Measurements from ENCODE around the gene PCDHGB4.
"Not testable (repeated sequence)": the region's sequence is repeated elsewhere in the genome, so short reads cannot be mapped to it uniquely, and the experiment has no call there.

PCDHGB4 gene

DNA sequence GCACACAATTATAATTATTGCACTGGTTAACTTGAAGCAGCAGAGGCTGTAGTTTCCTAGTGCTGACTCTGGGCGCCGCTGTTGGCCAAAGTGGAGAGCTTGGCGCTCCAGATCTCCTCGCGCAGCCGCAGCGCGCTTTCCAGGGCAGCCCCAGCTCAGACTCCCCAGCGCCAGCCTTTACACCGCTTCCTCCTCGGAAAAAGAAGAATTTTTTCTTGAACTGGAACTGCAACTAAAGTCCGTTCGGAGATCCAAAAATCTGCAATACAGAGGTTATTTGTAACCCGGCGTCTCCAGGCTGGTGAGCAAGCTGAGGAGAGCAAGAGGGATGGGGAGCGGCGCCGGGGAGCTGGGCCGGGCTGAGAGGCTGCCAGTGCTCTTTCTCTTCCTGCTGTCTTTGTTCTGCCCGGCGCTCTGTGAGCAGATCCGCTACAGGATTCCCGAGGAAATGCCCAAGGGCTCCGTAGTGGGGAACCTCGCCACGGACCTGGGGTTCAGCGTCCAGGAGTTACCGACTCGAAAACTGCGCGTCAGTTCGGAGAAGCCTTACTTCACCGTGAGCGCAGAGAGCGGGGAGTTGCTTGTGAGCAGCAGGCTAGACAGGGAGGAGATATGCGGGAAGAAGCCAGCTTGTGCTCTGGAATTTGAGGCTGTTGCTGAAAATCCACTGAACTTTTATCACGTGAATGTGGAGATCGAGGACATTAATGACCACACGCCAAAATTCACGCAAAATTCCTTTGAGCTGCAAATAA is at the start of gene PCDHGB4:
Gene PCDHGB4, plus strand, starts transcription at position 142 of the 755 bp plus-strand sequence. Its CDS starts 187 bp downstream, at position 329.
- peak; percentile 23 for DNase-seq

DNA sequence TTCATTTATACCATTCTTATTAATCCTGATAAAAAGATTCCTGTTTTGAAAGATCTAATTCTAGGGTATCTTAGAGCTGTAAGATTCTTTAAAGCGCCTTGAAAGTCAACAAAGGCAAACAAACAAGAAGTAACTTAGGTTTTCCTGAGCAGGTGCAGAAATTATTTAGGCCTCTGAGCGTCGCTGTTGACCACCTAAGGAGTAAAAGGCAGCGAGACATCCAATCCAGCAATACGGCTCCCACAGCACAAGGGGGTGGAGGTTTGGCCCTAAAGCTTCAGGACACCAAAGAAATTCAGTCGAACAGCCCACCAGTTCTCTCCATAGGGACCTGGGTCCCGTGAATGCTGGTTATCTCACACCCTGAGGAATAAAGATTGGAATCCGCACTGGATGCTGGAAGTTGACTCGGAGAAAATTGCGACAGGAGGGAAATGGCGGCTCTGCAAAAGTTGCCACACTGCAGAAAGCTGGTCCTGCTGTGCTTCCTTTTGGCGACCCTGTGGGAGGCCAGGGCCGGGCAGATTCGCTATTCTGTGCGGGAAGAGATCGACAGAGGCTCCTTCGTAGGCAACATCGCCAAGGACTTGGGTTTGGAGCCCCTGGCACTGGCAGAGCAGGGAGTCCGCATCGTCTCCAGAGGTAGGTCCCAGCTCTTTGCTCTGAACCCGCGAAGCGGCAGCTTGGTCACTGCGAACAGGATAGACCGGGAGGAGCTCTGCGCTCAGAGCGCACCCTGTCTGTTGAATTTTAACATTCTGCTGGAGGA is 48.8 kb upstream of the PCDHGB4 start, which contains the start of gene PCDHGA2:
Gene PCDHGA2, plus strand, starts transcription at position 223 of the 769 bp plus-strand sequence.
- no peak for DNase-seq

DNA sequence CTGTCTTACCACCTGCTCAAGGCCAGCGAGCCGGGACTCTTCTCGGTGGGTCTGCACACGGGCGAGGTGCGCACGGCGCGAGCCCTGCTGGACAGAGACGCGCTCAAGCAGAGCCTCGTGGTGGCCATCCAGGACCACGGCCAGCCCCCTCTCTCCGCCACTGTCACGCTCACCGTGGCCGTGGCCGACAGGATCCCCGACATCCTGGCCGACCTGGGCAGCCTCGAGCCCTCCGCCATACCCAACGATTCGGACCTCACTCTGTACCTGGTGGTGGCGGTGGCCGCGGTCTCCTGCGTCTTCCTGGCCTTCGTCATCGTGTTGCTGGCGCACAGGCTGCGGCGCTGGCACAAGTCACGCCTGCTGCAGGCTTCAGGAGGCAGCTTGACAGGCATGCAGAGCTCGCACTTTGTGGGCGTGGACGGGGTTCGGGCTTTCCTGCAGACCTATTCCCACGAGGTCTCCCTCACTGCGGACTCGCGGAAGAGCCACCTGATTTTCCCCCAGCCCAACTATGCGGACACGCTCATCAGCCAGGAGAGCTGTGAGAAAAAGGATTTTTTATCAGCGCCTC is 46.6 kb upstream of the PCDHGB4 start:
- not testable (repeated sequence) for DNase-seq

DNA sequence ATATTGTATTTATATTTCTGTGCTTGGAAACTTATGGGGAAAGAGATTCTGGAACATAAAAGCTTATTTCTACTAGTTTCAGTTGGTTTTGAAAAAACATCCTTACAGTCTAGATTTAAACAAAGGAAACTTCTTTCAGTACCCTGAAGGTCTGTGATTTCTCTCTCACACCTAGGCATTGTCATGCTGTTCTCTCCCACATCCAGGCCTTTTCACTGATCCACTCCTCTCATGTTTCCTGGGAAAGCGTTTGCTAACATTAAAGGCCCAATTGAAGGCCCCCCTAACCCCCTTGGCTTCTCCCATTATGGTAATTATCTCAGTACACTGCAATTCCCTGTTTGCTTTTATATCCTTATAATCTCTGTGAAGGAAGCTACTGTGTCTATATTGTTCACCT is 44.7 kb upstream of the PCDHGB4 start:
- no peak for DNase-seq

DNA sequence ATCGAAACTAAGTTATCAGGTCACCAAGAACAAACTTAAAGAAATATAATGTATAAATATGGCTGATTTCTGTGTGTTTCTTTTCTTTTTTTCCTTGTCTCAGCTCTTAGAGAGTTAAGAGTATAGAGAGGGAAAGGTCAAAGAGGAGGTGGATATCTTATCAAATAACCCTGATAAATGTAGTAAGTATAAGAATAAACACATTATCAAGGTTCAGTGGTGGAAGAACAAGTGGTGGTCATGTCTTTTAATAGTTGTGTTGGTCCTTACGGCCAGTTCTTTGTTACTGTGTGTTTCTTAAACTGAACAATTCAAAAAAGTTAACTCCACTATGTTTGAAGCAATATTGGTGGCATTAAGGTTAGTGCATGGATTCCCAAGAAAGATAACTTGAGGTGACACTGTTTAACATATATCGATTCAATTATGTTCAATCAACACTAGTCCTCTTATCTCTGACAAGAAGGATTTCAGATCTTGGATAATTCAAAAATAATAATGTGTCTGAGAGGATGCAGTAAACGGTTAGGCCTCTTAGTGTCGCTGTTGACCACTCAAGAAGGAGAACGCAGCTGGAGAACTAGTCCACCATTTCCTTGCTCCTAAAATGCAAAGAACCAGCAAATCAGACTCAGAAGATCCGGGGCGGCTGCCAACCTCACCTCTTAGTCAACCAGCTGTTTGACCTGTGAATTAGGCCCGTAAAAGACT is 44.1 kb upstream of the PCDHGB4 start, which contains the start of gene PCDHGA3:
Gene PCDHGA3, plus strand, starts transcription at position 588 of the 711 bp plus-strand sequence. CDS start 205 bp downstream, outside the sequence.
- DNase-seq = peak; percentile 9

DNA sequence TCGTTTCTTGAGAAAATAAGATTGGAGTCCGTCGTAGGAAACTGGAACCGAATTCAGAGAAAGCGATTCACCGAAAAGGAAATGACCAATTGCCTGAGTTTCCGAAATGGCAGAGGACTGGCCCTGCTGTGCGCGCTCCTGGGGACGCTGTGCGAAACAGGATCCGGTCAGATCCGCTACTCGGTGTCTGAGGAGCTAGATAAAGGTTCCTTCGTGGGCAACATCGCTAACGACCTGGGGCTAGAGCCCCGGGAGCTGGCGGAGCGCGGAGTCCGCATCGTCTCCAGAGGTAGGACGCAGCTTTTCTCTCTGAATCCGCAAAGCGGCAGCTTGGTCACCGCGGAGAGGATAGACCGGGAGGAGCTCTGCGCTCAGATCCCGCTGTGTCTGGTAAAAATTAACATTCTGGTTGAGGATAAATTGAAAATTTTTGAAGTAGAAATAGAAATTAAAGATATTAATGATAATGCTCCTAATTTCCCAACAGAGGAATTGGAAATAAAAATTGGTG is 43.5 kb upstream of the PCDHGB4 start:
- DNase-seq = no peak

DNA sequence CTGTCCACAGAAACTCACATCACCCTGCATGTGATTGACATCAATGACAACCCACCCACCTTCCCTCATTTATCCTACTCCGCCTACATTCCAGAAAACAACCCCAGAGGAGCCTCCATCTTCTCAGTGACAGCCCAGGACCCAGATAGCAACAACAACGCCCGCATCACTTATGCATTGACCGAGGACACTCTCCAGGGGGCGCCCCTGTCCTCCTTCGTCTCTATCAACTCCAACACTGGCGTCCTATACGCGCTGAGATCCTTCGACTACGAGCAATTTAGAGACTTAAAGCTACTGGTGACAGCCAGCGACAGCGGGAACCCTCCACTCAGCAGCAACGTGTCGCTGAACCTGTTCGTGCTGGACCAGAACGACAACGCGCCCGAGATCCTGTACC is 42.2 kb upstream of the PCDHGB4 start:
- DNase-seq = no peak

DNA sequence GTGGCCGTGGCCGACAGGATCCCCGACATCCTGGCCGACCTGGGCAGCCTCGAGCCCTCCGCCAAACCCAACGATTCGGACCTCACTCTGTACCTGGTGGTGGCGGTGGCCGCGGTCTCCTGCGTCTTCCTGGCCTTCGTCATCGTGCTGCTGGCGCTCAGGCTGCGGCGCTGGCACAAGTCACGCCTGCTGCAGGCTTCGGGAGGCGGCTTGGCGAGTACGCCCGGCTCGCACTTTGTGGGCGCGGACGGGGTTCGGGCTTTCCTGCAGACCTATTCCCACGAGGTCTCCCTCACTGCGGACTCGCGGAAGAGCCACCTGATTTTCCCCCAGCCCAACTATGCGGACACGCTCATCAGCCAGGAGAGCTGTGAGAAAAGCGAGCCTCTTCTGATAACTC is 41.5 kb upstream of the PCDHGB4 start:
- DNase-seq = not testable (repeated sequence)

DNA sequence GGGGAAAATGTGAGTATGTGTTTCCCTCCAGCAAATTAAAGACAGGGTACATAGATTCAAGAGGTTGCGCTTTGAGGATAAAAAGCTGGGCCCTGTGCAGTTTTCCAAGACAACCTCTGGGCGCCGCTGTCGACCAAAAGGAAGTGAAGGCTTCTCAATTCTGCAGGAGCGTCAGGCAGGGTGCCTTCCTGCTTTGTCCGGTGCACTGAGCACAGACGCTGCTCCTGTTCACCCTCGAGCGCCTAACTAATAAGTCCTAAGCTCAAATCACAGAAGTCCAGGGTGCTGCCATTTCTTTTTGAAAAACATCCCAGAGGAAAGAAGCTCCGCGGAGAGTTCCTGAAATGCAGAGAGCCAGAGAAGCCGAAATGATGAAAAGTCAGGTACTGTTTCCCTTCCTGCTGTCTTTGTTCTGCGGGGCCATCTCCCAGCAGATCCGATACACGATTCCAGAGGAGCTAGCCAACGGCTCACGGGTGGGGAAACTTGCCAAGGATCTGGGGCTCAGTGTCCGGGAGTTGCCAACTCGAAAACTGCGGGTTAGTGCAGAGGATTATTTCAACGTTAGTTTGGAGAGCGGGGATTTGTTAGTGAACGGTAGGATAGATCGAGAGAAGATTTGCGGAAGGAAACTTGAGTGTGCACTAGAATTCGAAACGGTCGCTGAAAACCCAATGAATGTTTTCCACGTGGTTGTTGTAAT is 37.4 kb upstream of the PCDHGB4 start, which contains the start of gene PCDHGB1:
Gene PCDHGB1, plus strand, starts transcription at position 183 of the 703 bp plus-strand sequence. Its CDS starts 162 bp downstream, at position 345.
- DNase-seq = peak; percentile 41

DNA sequence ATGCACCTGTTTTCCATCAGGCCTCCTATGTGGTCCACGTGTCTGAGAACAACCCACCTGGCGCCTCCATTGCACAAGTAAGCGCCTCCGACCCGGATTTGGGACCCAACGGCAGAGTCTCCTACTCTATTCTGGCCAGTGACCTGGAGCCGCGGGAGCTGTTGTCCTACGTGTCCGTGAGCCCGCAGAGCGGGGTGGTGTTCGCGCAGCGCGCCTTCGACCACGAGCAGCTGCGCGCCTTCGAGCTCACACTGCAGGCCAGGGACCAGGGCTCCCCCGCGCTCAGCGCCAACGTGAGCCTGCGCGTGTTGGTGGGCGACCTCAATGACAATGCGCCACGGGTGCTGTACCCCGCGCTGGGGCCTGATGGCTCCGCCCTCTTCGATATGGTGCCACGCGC is 35.9 kb upstream of the PCDHGB4 start:
- DNase-seq = no peak

DNA sequence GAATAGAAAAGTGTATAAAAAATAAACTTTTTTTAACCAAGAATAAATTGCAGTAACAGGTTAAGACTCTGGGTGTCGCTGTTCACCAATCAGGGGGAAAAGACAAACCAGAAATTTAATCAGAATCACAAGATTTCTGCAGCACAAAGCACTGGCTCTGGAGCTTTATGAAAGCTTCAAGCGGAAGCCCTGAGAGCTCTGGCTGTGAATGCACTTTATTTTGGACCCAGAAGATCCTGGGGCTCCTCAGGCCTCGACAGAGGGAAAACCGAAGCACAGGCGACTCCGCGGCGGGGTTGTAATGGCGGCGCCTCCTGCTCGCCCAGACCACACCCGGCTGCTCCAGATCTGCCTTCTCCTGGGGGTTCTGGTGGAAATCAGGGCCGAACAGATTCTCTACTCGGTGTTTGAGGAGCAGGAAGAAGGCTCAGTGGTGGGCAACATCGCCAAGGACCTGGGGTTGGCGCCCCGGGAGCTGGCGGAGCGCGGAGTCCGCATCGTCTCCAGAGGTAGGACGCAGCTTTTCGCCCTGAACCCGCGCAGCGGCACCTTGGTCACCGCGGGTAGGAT is 32.5 kb upstream of the PCDHGB4 start, which contains the start of gene PCDHGA4:
Gene PCDHGA4, plus strand, starts transcription at position 122 of the 570 bp plus-strand sequence. Its CDS starts 87 bp downstream, at position 209.
- DNase-seq = peak; percentile 5

DNA sequence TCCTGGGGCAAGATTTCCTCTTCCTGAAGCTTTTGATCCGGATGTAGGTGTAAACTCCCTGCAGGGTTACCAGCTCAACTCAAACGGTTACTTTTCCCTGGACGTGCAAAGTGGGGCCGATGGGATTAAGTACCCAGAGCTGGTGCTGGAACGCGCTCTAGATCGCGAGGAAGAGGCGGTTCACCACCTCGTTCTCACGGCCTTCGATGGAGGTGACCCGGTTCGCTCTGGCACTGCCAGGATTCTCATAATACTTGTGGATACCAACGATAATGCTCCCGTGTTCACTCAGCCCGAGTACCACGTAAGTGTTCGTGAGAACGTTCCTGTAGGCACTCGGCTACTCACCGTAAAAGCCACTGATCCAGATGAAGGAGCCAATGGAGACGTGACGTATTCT is 31.9 kb upstream of the PCDHGB4 start:
- no peak for DNase-seq

DNA sequence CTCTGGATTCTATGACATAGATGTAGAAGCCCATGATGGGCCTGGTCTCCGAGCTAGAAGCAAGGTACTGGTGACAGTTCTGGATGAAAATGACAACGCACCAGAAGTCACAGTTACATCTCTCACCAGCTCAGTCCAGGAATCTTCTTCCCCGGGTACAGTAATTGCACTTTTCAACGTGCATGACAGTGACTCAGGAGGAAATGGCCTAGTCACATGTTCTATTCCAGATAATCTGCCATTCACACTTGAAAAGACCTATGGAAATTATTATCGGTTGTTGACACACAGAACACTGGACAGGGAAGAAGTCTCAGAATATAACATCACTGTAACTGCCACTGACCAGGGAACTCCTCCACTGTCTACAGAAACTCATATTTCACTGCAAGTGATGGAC is 31.4 kb upstream of the PCDHGB4 start:
- no peak for DNase-seq

DNA sequence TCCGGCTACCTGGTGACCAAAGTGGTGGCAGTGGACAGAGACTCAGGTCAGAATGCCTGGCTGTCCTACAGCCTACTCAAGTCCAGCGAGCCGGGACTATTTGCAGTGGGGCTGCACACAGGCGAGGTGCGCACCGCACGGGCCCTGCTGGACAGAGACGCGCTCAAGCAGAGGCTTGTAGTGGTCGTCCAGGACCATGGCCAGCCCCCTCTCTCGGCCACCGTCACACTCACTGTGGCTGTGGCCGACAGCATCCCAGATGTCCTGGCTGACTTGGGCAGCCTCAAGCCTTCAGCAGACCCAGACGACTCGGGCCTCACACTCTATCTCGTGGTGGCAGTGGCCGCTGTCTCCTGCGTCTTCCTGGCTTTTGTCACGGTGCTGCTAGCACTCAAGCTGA is 30.5 kb upstream of the PCDHGB4 start:
- DNase-seq = no peak

DNA sequence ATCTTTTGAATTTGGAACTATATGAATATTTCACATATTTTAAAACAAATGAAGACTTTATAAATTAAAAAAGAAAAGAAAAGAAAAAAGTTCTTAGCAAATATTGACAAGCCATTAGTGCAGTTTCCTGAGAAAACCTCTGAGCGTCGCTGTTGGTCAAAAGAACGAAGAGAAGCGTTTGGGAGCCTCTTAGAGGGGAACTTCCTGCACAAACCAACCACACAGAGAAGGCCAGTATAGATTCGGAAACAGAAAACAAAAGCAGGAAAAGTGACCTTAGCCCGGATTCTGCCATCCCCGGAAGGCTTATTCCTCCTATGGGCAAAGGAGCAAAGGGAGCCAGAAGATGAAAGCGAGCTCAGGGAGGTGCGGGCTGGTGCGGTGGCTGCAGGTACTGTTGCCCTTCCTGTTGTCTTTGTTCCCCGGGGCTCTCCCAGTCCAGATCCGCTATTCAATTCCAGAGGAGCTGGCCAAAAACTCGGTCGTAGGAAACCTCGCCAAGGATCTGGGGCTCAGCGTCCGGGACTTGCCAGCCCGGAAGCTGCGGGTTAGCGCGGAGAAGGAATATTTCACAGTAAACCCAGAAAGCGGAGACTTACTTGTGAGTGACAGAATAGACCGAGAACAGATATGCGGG is 27.6 kb upstream of the PCDHGB4 start, which contains the start of gene PCDHGB2:
Gene PCDHGB2, plus strand, starts transcription at position 205 of the 637 bp plus-strand sequence. Its CDS starts 142 bp downstream, at position 347.
- DNase-seq = peak; percentile 50

DNA sequence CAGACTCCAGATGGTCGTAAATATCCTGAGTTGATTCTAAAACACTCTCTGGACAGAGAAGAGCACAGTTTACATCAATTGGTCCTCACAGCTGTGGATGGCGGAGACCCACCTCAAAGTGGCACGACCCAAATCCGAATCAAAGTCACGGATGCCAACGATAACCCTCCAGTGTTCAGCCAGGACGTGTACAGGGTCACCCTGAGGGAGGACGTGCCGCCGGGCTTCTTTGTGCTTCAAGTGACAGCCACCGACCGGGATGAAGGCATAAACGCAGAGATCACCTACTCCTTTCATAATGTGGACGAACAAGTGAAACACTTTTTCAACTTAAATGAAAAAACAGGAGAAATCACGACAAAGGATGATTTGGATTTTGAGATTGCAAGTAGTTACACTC is 26.8 kb upstream of the PCDHGB4 start:
- DNase-seq = no peak

DNA sequence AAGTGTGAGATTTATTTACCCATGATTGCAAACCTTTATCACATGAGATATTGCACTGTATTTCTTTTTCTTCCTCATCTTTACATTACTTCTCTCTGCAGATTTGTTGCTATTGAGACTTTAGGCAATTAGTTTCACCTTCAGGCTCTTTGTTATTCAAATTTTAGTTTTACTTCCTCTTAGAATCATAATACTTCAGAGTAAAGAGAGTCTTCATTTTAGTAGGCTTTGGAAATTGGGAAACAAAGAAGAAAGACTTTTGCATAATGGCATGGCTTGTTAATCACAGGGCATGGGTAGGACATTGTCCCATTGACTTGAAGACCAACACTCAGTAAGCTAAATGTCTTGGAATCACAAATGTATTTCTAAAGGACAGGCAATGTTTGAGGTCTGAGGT is 24.8 kb upstream of the PCDHGB4 start:
- no peak for DNase-seq

DNA sequence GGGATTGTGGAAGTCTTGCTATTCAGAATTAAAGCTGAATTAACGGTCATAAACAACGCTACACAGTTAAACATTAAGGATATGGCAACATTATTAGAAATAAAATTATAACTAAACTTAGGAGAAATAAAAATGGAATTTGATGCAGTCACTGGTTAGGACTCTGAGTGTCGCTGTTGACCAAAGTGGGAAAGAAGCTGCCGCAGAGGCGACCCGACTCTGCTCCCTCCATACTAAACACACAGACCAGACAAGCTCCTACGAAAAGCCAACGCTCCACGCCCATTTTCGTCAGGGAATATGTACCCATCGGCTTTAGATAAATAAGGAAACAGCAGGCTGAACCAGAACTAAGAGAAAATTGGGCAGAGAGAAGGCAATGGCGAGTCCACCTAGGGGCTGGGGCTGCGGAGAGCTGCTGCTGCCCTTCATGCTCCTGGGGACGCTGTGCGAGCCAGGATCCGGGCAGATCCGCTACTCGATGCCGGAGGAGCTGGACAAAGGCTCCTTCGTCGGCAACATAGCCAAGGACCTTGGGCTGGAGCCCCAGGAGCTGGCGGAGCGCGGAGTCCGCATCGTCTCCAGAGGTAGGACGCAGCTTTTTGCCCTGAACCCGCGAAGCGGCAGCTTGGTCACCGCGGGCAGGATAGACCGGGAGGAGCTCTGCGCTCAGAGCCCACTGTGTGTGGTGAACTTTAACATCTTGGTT is 23.4 kb upstream of the PCDHGB4 start, which contains the start of gene PCDHGA5:
Gene PCDHGA5, plus strand, starts transcription at position 211 of the 709 bp plus-strand sequence. Its CDS starts 169 bp downstream, at position 380.
- DNase-seq = no peak

DNA sequence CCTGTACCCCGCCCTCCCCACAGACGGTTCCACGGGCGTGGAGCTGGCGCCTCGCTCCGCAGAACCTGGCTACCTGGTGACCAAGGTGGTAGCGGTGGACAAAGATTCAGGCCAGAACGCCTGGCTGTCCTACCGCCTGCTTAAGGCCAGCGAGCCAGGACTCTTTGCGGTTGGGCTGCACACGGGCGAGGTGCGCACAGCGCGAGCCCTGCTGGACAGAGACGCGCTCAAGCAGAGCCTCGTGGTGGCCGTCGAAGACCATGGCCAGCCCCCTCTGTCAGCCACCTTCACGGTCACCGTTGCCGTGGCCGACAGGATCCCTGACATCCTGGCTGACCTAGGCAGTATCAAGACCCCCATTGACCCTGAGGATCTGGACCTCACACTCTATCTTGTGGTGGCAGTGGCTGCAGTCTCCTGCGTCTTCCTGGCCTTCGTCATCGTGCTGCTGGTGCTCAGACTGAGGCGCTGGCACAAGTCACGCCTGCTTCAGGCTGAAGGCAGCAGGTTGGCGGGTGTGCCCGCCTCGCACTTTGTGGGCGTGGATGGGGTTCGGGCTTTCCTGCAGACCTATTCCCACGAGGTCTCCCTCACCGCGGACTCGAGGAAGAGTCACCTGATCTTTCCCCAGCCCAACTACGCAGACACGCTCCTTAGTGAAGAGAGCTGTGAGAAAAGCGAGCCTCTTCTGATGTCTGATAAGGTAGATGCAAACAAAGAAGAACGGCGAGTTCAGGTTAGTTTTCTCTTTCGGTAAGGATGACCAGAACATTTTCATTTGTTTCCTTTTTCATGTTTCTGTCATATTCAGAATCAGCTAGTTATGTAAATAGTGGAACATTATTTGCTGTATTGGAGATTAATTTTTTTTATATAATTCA is 21.2 kb upstream of the PCDHGB4 start:
- DNase-seq = no peak
